ENCODE results near the gene AK3.

DNA sequence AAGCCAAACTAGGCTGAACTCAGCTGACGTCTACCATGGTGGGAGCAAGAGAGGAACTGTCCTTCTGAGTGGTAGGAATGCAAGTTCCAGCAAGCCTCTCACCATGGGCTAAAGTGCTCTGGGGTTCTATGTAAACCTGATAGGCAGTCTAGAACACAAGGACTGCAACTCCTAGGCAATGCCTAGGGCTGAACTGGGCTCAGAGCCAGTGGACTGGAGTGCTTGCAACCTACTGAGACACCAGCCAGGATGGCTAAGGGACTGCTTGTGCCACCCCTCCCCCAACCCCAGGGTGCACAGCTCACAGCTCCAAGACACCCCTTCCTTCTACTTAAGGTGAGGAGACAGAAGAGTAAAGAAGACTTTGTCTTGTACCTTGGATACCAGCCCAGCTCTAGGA is 39.6 kb upstream of the AK3 start:
- TF ChIP-seq, protein P1, sequence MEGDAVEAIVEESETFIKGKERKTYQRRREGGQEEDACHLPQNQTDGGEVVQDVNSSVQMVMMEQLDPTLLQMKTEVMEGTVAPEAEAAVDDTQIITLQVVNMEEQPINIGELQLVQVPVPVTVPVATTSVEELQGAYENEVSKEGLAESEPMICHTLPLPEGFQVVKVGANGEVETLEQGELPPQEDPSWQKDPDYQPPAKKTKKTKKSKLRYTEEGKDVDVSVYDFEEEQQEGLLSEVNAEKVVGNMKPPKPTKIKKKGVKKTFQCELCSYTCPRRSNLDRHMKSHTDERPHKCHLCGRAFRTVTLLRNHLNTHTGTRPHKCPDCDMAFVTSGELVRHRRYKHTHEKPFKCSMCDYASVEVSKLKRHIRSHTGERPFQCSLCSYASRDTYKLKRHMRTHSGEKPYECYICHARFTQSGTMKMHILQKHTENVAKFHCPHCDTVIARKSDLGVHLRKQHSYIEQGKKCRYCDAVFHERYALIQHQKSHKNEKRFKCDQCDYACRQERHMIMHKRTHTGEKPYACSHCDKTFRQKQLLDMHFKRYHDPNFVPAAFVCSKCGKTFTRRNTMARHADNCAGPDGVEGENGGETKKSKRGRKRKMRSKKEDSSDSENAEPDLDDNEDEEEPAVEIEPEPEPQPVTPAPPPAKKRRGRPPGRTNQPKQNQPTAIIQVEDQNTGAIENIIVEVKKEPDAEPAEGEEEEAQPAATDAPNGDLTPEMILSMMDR (IDR thresholded peaks at IDR 0.05; ENCODE audit: insufficient read depth, low read length, poor library complexity, severe bottlenecking), result no peak
- no peak for TF ChIP-seq EZH2phosphoT487 (conservative IDR thresholded peaks at IDR 0.05; ENCODE audit: low read length)
